Activated CD4-positive, alpha-beta T cell treated with anti-CD3 and anti-CD28 coated beads for 24 hours (primary cell): Measurements from ENCODE around the gene DFFB.
"Not testable (repeated sequence)": the region's sequence is repeated elsewhere in the genome, so short reads cannot be mapped to it uniquely, and the experiment has no call there.

Experiments used
- DNase-seq, 2 donors: peaks; one replicate each; pipeline ENCODE4 v3.0.0-alpha.2; 2020; ENCODE audit warnings: low read depth in 2 of 2

The DFFB gene

DNA sequence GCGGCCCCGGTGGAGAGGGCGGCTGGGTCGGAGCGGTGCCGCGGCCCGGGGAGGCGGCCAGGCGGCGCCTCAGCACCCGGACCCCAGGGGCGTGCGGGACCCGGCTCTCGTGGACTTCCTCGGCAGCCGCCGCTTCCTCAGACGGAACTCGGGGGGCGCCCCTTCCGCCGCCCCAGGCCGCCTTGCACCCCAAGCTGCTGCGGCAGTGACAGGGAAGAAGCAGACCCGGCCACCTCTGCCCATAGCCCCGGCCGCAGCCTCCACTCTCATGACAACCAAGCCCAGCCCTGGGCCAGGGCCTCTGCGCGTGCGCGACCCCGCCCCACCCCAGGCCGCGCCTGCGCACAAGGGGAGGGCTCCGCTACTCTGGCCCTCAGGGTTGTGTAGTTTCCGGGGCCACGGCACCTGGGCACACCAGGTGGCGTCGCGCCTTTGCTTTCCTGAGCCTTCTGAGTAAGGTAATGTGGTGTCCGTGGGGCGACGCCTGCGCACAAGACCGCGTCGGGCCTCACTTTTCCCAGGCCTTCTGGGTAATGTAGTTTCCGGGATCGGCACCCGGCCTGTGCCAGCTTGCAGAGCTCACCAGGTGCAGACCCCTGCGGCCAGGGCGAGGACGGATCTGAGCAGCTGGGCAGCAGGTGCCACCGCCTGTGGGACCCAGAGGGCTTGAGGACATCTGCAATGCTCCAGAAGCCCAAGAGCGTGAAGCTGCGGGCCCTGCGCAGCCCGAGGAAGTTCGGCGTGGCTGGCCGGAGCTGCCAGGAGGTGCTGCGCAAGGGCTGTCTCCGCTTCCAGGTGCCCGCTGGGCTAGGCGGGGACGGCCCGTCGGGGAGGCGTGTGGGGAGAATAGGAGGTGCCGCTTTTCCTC, at the start of gene DFFB, which contains the start of gene CEP104:
DFFB (plus strand) TSS at position 554 of the 868 bp plus-strand sequence; CDS start at position 682, 128 bp downstream.
CEP104 (minus strand) TSS at position 289 of the 868 bp plus-strand sequence. CDS start 4,804 bp downstream, outside the sequence.
- peak; percentile 88 to 89 for DNase-seq

GRCh38 chr1:3807769-3808168, 49.5 kb upstream of the DFFB start:
- DNase-seq: no peak

DNA sequence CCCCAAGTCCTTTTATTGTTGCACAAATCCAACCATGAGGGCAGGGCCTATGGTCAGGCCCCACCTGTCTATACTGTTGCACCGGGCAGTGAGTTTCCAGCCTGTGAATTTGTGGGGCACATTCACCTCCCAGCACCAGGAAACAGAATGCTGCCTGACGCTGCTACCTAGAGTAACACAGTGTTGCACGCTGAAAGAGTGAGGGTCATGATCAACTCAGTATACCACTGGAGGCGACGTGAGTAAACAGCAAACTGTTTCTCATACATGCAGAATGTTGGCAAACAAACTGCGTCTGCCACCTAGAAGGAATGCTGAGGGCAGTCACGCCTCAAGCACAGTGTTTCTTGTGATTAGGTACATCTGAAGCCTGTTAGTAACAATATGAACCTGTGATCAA, 47.6 kb upstream of the DFFB start:
- no peak for DNase-seq

- not testable (repeated sequence) for DNase-seq
Observed at GRCh38 chr1:3810149-3810761, 47.0 kb upstream of the DFFB start.

- no peak for DNase-seq
Observed at GRCh38 chr1:3811595-3811911, 45.7 kb upstream of the DFFB start.

GRCh38 chr1:3814065-3814464, 43.2 kb upstream of the DFFB start:
- no peak for DNase-seq

- no peak for DNase-seq
Observed at GRCh38 chr1:3814771-3815561, 42.3 kb upstream of the DFFB start.

- DNase-seq: no peak
Observed at GRCh38 chr1:3816331-3817137, 40.7 kb upstream of the DFFB start.

DNA sequence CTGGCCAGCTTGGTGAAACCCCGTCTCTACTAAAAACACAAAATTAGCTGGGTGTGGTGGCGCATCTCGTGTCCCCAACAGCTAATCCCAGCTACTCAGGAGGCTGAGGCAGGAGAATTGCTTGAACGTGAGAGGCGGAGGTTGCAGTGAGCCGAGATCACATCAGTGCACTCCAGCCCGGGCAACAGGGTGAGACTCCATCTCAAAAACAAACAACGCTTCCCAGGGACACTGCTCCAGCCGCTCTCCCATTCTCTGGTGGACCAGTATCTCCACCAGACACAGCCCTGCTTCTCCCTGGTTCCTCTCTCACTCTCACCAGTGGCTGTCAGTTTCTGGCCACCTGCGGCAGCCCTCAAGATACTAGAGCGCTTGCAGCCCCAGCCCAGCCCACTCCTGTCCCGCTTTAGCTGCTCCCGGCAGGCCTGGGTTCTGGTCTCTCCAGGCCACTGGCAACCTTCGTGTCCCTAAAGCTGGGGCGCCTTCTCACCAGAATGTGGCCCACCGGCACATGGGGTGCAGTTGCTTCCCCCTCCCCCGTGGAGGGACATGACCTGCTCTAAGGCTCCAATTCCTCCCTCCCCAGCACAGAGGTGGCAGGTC, 40.0 kb upstream of the DFFB start:
- DNase-seq: no peak

GRCh38 chr1:3817821-3818597, 39.3 kb upstream of the DFFB start:
- DNase-seq: no peak

DNA sequence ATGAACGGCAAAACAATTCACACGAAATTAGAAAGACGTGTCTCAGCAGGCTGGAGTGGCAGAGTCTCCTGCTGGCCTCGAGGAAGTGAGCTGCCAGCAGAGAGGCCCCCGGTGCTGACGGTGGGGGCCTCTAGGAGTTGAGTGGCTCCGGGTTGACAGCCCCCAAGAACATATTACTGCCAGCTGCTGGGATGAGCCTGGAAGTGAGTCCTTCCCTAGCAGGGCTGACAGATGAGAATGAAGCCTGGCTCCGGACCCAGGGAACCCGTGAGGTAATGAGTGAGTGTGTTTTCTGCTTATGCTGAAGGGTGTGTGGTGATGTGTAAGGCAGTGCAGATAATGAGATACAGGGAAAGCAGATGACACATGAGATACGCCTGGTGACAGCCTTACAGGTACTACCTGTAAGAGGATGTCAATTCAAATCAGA, 37.5 kb upstream of the DFFB start:
- no peak for DNase-seq

DNA sequence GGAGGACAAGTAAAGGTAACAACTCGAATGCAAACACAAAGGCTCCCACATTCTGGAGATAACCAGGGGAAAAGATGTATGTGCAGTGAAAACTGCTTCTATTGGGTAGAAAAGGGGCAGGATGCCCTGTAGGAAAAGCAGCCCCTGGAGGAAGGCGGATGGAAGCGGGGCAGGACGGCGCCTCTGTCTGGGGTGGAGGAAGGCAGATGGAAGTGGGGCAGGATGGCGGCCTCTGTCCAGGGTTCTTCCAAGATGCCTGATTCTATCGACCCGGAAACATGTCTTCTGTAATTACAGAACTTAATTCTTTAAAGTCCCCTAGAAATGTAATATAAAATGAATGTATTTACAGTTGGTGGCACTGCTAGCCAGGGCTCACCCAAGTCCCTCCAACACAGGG, 37.0 kb upstream of the DFFB start:
- DNase-seq: no peak

DNA sequence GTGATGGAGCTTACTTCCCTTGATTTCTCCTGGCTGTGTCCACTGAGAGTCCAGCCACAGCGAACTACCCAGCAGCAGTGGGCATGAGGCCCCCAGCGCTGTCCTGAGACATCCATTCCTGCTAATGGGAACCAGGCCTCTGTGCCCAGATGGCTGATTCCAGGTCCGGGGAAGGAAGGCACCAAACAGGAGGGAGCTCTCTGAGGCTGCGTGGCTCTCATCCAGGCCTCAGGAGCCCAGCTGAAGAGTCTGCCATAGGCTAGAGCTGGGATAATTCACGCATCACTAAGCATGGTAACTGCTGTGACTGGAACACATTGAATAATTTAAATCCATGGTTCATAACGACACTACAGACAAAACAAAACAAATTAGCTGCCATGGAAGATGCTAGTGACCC, 36.3 kb upstream of the DFFB start:
- no peak for DNase-seq

GRCh38 chr1:3821447-3821846, 35.8 kb upstream of the DFFB start:
- no peak for DNase-seq

GRCh38 chr1:3821908-3822307, 35.4 kb upstream of the DFFB start:
- no peak for DNase-seq

DNA sequence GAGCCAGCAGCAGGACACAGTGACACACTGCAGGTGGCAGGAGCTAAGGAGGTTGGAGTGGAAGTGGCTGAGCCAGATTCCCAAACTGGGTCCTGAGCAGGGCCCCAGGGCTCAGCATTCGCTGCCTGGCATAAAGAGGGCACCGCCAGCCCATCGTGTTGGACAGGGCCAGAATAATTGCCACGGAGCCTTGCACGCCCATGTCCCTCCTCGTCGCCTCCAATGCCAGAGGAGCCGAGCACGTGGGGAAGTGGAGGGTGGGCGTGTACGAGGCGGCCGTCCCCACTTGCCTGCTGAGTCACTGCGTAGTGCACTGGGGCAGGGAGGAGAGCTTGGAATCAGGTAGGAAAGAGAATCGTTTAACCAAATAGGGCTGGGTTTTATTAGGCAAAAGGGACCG, 34.9 kb upstream of the DFFB start:
- no peak for DNase-seq

DNA sequence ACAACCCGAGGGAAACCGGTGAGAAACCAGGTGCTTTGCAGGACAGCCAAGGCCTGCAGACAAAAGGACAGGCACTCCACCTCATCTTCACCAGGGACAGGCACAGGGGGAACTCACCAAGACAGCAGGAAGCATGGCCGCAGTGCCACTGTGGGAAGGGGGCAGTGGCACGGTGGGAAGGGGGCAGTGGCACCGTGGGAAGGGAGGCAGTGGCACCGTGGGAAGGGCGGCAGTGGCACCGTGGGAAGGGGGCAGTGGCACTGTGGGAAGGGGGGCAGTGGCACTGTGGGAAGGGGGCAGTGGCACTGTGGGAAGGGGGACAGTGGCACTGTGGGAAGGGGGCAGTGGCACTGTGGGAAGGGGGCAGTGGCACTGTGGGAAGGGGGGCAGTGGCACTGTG, 32.6 kb upstream of the DFFB start:
- no peak for DNase-seq

DNA sequence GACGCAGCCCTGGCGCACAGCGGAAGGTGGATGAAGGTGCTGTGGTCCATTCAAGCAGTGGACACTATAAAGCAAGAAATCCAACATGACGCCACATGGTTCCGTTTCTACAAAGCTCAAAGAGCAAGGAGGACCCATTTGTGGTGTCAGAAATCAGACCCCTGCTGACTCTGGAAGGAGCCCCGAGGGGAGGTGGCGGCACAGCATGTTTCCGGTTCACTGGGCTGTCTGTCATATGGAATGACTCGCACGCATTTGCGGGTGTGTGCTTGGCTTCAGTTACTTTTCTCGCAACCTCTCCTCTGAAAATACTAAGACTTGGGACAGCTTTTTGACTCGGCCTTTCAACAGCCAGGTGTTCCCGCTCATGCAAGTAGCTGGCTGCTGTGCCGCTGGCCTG, 31.9 kb upstream of the DFFB start:
- no peak for DNase-seq

DNA sequence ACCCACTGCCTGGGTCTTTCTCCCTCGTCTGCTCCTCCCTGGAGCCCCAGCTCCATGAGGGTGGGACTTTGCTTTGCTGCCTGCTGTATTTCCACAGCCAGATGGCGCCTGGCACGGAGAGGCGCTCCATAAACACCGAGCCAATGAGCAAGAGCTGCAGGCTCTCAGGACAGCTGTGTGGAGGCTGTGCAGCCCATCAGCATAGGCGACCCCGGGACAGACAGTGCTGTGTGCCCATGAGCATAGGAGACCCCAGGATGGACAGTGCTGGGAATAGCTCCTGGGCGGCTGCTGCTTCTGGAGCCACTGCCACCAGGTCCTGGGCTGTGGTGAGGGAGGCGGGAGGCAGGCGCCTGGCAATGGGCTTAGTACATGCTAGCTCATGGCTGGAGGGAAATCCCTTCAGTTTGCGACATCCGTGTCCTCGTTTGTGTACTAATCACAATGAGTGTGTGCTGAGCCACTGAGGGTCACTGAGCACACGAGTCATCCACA, 29.4 kb upstream of the DFFB start:
- DNase-seq: no peak

DNA sequence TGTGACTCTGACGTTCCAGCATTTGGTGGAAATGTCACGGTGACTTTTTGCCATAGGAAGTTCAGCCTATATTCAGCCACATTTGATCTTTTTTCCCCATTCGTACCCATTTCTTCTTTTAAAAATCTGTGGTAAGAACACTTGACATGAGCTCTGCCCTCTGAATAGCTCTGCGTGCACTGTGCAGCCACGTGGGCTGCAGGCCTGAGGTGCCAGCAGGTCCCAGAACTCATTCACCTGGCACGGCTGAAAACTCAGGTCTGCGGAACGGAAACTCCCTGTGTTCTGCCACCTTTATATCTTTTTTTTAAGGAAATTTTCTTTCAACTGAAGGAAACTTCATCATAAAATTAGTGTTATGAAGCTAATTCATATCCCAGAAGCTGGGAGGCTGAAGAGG, 28.9 kb upstream of the DFFB start:
- no peak for DNase-seq
